WTC11 (cell line): Measurements from ENCODE around the gene DYNC1I1. TPM values are rescaled to one million over a fixed set of nuclear protein-coding genes. Genes with fewer than 3 reads are reported as not detected.

ENCODE experiments used
- ATAC-seq: fragments of 200-7000 bp; cut with Tn5 transposase; 2 replicates; pipeline ENCODE4 v1.10.0; 2021; ENCODE audit warnings: mild to moderate bottlenecking, moderate library complexity
- CTCF ChIA-PET: fragments of 300-600 bp; sonication (Branson Sonifier 250); formaldehyde crosslinking; loops from one replicate; lab custom pipeline; 2021; ENCODE audit warnings: antibody characterized with exemption; lab: Charles Lee
- POLR2A ChIA-PET: fragments of 350-600 bp; sonication (Branson Sonifier 250); formaldehyde crosslinking; loops from one replicate; lab custom pipeline; 2021; ENCODE audit warnings: antibody characterized with exemption; lab: Charles Lee
- DNase-seq: peaks from one replicate; pipeline ENCODE4 v3.0.0; 2021; ENCODE audit warnings: low spot score
- H3K27ac Mint-ChIP-seq: 2 replicates; pipeline ENCODE4 v1.8.0; 2021; ENCODE audit warnings: mixed read lengths
- H3K27me3 Mint-ChIP-seq: 2 replicates; pipeline ENCODE4 v1.8.0; 2021; ENCODE audit warnings: low read depth, mild to moderate bottlenecking, moderate library complexity, mixed read lengths
- H3K36me3 Mint-ChIP-seq: 2 replicates; pipeline ENCODE4 v1.8.0; 2021; ENCODE audit warnings: mixed read lengths
- H3K4me1 Mint-ChIP-seq: 2 replicates; pipeline ENCODE4 v1.8.0; 2022; ENCODE audit warnings: mixed read lengths
- H3K4me3 Mint-ChIP-seq: 2 replicates; pipeline ENCODE4 v1.8.0; 2021; ENCODE audit warnings: mild to moderate bottlenecking, moderate library complexity, mixed read lengths
- H3K9me3 Mint-ChIP-seq: 2 replicates; pipeline ENCODE4 v1.8.0; 2021; ENCODE audit warnings: mixed read lengths
- AR ChIP-seq: fragments of 250-450 bp; sonication (Bioruptor Pico); IDR thresholded peaks from 2 replicates; pipeline ENCODE4 v1.9.0; 2021; ENCODE audit warnings: mild to moderate bottlenecking
- CBFB ChIP-seq: sonication (generic); formaldehyde crosslinking; IDR thresholded peaks from 2 replicates; pipeline ENCODE4 v1.8.1; 2022; ENCODE audit warnings: mild to moderate bottlenecking, low read depth, missing genetic modification reagents
- GABPB1 ChIP-seq: sonication (generic); formaldehyde crosslinking; IDR thresholded peaks from 2 replicates; pipeline ENCODE4 v1.8.1; 2023; ENCODE audit warnings: mild to moderate bottlenecking, missing genetic modification reagents
- GRHL2 ChIP-seq: fragments of 250-450 bp; sonication (Bioruptor Pico); IDR thresholded peaks from 2 replicates; pipeline ENCODE4 v1.8.0; 2022; ENCODE audit warnings: mild to moderate bottlenecking, moderate library complexity; ENCODE audit not compliant: insufficient replicate concordance, severe bottlenecking
- IRF2 ChIP-seq: sonication (generic); formaldehyde crosslinking; IDR thresholded peaks from 2 replicates; pipeline ENCODE4 v1.8.0; 2022; ENCODE audit warnings: low read depth, missing genetic modification reagents, borderline replicate concordance
- SMAD4 ChIP-seq: sonication (generic); formaldehyde crosslinking; IDR thresholded peaks from 2 replicates; pipeline ENCODE4 v1.8.0; 2022; ENCODE audit warnings: mild to moderate bottlenecking, missing genetic modification reagents
- SOX15 ChIP-seq: fragments of 250-450 bp; sonication (Bioruptor Pico); IDR thresholded peaks from 2 replicates; pipeline ENCODE4 v1.9.0; 2021; ENCODE audit warnings: mild to moderate bottlenecking
- TEAD1 ChIP-seq: sonication (generic); formaldehyde crosslinking; IDR thresholded peaks from 2 replicates; pipeline ENCODE4 v1.8.0; 2022; ENCODE audit warnings: mild to moderate bottlenecking, missing genetic modification reagents
- TEAD4 ChIP-seq: sonication (generic); formaldehyde crosslinking; IDR thresholded peaks from 2 replicates; pipeline ENCODE4 v1.8.0; 2022; ENCODE audit warnings: mild to moderate bottlenecking, missing genetic modification reagents
- ZNF396 ChIP-seq: fragments of 250-450 bp; sonication (Bioruptor Pico); IDR thresholded peaks from 2 replicates; pipeline ENCODE4 v1.8.0; 2021; ENCODE audit warnings: mild to moderate bottlenecking, moderate library complexity, borderline replicate concordance
- ZNF512 ChIP-seq: sonication (generic); formaldehyde crosslinking; IDR thresholded peaks from 2 replicates; pipeline ENCODE4 v1.8.1; 2022; ENCODE audit warnings: missing genetic modification reagents, borderline replicate concordance
- ZNF671 ChIP-seq: fragments of 250-450 bp; sonication (Bioruptor Pico); IDR thresholded peaks from 2 replicates; pipeline ENCODE4 v1.8.0; 2021; ENCODE audit warnings: mild to moderate bottlenecking
- total RNA-seq: library from RNA; stranded (reverse); gene quantifications from 3 replicates; pipeline ENCODE4 v1.2.3, GENCODE V29; 2021
- TF ChIP-seq, protein P1 (sequence below): fragments of 250-450 bp; sonication (Bioruptor Pico); IDR thresholded peaks from 2 replicates; pipeline ENCODE4 v1.8.0; 2021; ENCODE audit warnings: mild to moderate bottlenecking
- TF ChIP-seq, protein P2 (sequence below): sonication (generic); formaldehyde crosslinking; IDR thresholded peaks from 2 replicates; pipeline ENCODE4 v1.8.0; 2022; ENCODE audit warnings: mild to moderate bottlenecking, missing genetic modification reagents
- TF ChIP-seq, protein P3 (sequence below): sonication (generic); formaldehyde crosslinking; IDR thresholded peaks from 2 replicates; pipeline ENCODE4 v1.8.0; 2022; ENCODE audit warnings: mild to moderate bottlenecking, missing genetic modification reagents
- TF ChIP-seq, protein P4 (sequence below): sonication (generic); formaldehyde crosslinking; conservative IDR thresholded peaks from 2 replicates; pipeline ENCODE4 v1.8.1; 2022; ENCODE audit warnings: mild to moderate bottlenecking, missing genetic modification reagents
- TF ChIP-seq, protein P5 (sequence below): sonication (generic); formaldehyde crosslinking; IDR thresholded peaks from 2 replicates; pipeline ENCODE4 v1.8.1; 2023; ENCODE audit warnings: mild to moderate bottlenecking, missing genetic modification reagents

The DYNC1I1 gene
- total RNA-seq, 1 experiment from 2014 or later = 2.8 TPM

DNA sequence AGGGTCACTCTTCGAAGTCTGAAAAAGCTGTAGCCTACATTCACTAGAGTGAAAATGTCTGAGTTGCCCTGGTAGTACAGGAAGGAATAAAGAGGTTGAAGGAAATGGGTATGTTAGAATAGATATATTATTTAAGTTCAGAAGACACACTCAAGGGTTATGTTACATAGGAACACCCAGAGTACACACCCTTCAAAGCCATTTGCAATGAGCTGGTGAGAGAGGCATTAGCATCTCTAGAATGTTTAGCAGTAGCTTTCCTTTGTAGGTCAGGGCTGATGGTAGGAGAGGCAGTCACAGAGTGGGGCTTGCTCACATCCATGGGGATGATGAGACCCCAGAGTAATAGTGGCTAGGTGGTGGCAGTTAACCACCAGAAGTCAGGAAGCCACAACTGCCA lies 328.4 kb downstream of the DYNC1I1 start:
- TF ChIP-seq ZNF396 (CRISPR knock-in tag) = no peak
- Mint-ChIP-seq H3K36me3 (no peaks in the 10 kb centered on the region), H3K4me3 (no peak overlapping the region), H3K27me3 (peaks cover 3% of the 10 kb centered on the region; the same call in 1 of the 2 replicates), H3K4me1 (no peaks in the 10 kb centered on the region), H3K27ac (no peak overlapping the region), H3K9me3 (no peaks in the 10 kb centered on the region)
- ChIA-PET POLR2A (interaction anchor here (0.7 kb wide), 1 partner anchor 145 kb away, joined by 3 read pairs; no protein-coding TSS in a partner anchor), CTCF (interaction anchor here (0.6 to 0.9 kb wide), 2 partner anchors 27 to 230 kb away, joined by 3 read pairs; no protein-coding TSS in a partner anchor)
- no peak for ATAC-seq
- DNase-seq = no peak

DNA sequence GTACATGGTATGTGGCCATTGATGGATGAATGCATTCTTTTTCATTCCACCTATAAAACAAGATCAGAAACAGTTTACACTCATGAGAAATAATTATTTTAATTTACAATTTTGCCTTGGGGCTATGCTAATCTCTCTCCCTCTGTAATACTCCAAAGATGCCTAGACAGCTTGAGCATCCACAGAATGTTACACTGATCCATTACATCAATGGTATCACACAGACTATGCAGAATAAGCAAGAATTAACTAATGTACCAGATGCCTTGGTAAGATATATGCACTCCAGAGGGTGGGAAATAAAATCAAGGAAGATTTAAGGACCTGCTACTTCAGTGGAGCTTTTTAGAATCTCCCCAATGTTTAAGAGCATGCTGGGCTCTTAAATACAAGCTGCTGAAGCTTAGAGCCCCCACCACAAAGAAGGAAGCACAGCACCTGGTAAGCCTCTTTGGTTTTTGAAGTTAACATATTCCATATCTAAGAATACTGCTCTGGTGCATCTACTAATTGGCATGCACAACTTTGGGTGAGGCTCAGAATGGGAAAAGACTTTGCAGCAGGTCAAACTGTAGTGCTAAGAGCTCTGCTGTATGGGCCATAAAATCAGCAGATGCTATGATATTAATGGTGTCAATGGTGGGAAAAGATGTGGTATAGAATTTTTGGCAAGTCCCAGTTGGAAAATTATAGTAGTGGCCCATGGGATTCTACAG lies 329.9 kb downstream of the DYNC1I1 start:
- peaks cover 3% of the 10 kb centered on the region; the same call in 1 of the 2 replicates for H3K27me3 Mint-ChIP-seq
- ChIA-PET POLR2A (interaction anchor here (0.6 kb wide), 1 partner anchor 146 kb away, joined by 5 read pairs; no protein-coding TSS in a partner anchor), CTCF (no interaction called here)
- no peaks in the 10 kb centered on the region for H3K9me3 Mint-ChIP-seq
- H3K4me1 Mint-ChIP-seq = no peaks in the 10 kb centered on the region
- no peak for DNase-seq
- no peak for ATAC-seq
- H3K27ac Mint-ChIP-seq = no peak overlapping the region
- H3K36me3 Mint-ChIP-seq = no peaks in the 10 kb centered on the region
- no peak overlapping the region for H3K4me3 Mint-ChIP-seq
- TF ChIP-seq, protein P1, sequence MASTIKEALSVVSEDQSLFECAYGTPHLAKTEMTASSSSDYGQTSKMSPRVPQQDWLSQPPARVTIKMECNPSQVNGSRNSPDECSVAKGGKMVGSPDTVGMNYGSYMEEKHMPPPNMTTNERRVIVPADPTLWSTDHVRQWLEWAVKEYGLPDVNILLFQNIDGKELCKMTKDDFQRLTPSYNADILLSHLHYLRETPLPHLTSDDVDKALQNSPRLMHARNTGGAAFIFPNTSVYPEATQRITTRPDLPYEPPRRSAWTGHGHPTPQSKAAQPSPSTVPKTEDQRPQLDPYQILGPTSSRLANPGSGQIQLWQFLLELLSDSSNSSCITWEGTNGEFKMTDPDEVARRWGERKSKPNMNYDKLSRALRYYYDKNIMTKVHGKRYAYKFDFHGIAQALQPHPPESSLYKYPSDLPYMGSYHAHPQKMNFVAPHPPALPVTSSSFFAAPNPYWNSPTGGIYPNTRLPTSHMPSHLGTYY = no peak
- TF ChIP-seq SMAD4 = no peak

- ATAC-seq (no peak), DNase-seq (no peak)
- Mint-ChIP-seq H3K36me3 (no peaks in the 10 kb centered on the region), H3K27me3 (peaks cover 3% of the 10 kb centered on the region; the same call in 1 of the 2 replicates), H3K4me1 (no peaks in the 10 kb centered on the region), H3K4me3 (no peak overlapping the region), H3K27ac (no peak overlapping the region), H3K9me3 (no peaks in the 10 kb centered on the region)
- ChIA-PET CTCF (no interaction called here), POLR2A (no interaction called here)
- TF ChIP-seq TEAD4 = no peak
- no peak for TF ChIP-seq GABPB1 (CRISPR knock-in tag)
- TF ChIP-seq CBFB (CRISPR knock-in tag) = no peak
- no peak for TF ChIP-seq TEAD1 (CRISPR knock-in tag)
- TF ChIP-seq, protein P2, sequence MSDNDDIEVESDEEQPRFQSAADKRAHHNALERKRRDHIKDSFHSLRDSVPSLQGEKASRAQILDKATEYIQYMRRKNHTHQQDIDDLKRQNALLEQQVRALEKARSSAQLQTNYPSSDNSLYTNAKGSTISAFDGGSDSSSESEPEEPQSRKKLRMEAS = no peak
- TF ChIP-seq, protein P3, sequence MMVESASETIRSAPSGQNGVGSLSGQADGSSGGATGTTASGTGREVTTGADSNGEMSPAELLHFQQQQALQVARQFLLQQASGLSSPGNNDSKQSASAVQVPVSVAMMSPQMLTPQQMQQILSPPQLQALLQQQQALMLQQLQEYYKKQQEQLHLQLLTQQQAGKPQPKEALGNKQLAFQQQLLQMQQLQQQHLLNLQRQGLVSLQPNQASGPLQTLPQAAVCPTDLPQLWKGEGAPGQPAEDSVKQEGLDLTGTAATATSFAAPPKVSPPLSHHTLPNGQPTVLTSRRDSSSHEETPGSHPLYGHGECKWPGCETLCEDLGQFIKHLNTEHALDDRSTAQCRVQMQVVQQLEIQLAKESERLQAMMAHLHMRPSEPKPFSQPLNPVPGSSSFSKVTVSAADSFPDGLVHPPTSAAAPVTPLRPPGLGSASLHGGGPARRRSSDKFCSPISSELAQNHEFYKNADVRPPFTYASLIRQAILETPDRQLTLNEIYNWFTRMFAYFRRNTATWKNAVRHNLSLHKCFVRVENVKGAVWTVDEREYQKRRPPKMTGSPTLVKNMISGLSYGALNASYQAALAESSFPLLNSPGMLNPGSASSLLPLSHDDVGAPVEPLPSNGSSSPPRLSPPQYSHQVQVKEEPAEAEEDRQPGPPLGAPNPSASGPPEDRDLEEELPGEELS (CRISPR knock-in tag) = no peak
- TF ChIP-seq SOX15 (CRISPR knock-in tag) = no peak
- TF ChIP-seq IRF2 (CRISPR knock-in tag) = no peak
These were observed 332.6 kb downstream of the DYNC1I1 start for GRCh38 chr7:96104984-96105383.

- Mint-ChIP-seq H3K9me3 (peaks cover 6% of the 10 kb centered on the region; the same call in 1 of the 2 replicates), H3K4me1 (no peaks in the 10 kb centered on the region), H3K4me3 (no peak overlapping the region), H3K36me3 (no peaks in the 10 kb centered on the region)
- no peak for ATAC-seq
- no peak for DNase-seq
- TF ChIP-seq ZNF671 (CRISPR knock-in tag) = no peak
- TF ChIP-seq ZNF512 (CRISPR knock-in tag) = no peak
- TF ChIP-seq CBFB (CRISPR knock-in tag) = no peak
- TF ChIP-seq, protein P4, sequence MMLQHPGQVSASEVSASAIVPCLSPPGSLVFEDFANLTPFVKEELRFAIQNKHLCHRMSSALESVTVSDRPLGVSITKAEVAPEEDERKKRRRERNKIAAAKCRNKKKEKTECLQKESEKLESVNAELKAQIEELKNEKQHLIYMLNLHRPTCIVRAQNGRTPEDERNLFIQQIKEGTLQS (CRISPR knock-in tag) = no peak
- TF ChIP-seq, protein P5, sequence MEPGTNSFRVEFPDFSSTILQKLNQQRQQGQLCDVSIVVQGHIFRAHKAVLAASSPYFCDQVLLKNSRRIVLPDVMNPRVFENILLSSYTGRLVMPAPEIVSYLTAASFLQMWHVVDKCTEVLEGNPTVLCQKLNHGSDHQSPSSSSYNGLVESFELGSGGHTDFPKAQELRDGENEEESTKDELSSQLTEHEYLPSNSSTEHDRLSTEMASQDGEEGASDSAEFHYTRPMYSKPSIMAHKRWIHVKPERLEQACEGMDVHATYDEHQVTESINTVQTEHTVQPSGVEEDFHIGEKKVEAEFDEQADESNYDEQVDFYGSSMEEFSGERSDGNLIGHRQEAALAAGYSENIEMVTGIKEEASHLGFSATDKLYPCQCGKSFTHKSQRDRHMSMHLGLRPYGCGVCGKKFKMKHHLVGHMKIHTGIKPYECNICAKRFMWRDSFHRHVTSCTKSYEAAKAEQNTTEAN (CRISPR knock-in tag) = no peak
- TF ChIP-seq AR (CRISPR knock-in tag) = no peak
- TF ChIP-seq GRHL2 = no peak
- TF ChIP-seq, all 79 proteins: peak for 0
- POLR2A ChIA-PET = no interaction called here
- H3K27ac Mint-ChIP-seq = no peak overlapping the region
- CTCF ChIA-PET = no interaction called here
- H3K27me3 Mint-ChIP-seq = peaks cover 3% of the 10 kb centered on the region; the same call in 1 of the 2 replicates
These were observed 339.1 kb downstream of the DYNC1I1 start for GRCh38 chr7:96111405-96111804.
